ENCODE measurements around the gene PIGM.

- no peak for TF ChIP-seq CTCF (IDR thresholded peaks at IDR 0.05)
- no peak for TF ChIP-seq POLR2A (IDR thresholded peaks at IDR 0.05)
Measured at GRCh38 chr1:159992161-159992560, 39.6 kb downstream of the PIGM start.
